HEK293T (cell line): ENCODE results near the gene EHBP1L1.

Source experiments
- CTCF ChIA-PET: fragments of 350-600 bp; formaldehyde crosslinking; extraction: SDS; loops from one replicate; lab custom pipeline; 2021; ENCODE audit warnings: antibody characterized with exemption, inconsistent platforms; lab: Yijun Ruan, JAX
- POLR2A ChIA-PET: fragments of 350-600 bp; formaldehyde crosslinking; extraction: SDS; loops from one replicate; lab custom pipeline; 2020; ENCODE audit warnings: antibody characterized with exemption, inconsistent platforms; lab: Yijun Ruan, JAX
- DNase-seq: peaks from one replicate; pipeline ENCODE4 v3.0.0; 2012; ENCODE audit warnings: mixed read lengths; ENCODE audit errors: extremely low spot score
- ARNT ChIP-seq: fragments of 450-650 bp; IDR thresholded peaks from 2 replicates; pipeline ENCODE4 v1.6.1; 2017; ENCODE audit warnings: mild to moderate bottlenecking
- BHLHE40 ChIP-seq: fragments of 450-650 bp; IDR thresholded peaks from 2 replicates; pipeline ENCODE4 v1.6.1; 2016; ENCODE audit warnings: mild to moderate bottlenecking, moderate library complexity, borderline replicate concordance
- CTBP1 ChIP-seq: fragments of 450-650 bp; IDR thresholded peaks from 2 replicates; pipeline ENCODE4 v1.6.1; 2016; ENCODE audit warnings: borderline replicate concordance
- ELF4 ChIP-seq: fragments of 450-650 bp; IDR thresholded peaks from 2 replicates; pipeline ENCODE4 v1.6.1; 2017; ENCODE audit warnings: antibody characterized with exemption
- FOXA1 ChIP-seq: fragments of 450-650 bp; IDR thresholded peaks from 2 replicates; pipeline ENCODE4 v1.6.1; 2016; ENCODE audit warnings: mild to moderate bottlenecking
- FOXK2 ChIP-seq: fragments of 450-650 bp; IDR thresholded peaks from 2 replicates; pipeline ENCODE4 v1.6.1; 2016; ENCODE audit warnings: mild to moderate bottlenecking
- FOXM1 ChIP-seq: fragments of 450-650 bp; IDR thresholded peaks from 2 replicates; pipeline ENCODE4 v1.6.1; 2017; ENCODE audit warnings: mild to moderate bottlenecking, borderline replicate concordance
- HDGF ChIP-seq: fragments of 450-650 bp; IDR thresholded peaks from 2 replicates; pipeline ENCODE4 v1.6.1; 2017; ENCODE audit warnings: antibody characterized with exemption, borderline replicate concordance
- L3MBTL2 ChIP-seq: fragments of 450-650 bp; conservative IDR thresholded peaks from 2 replicates; pipeline ENCODE4 v1.6.1; 2016; ENCODE audit warnings: mild to moderate bottlenecking
- LEF1 ChIP-seq: fragments of 450-650 bp; IDR thresholded peaks from 2 replicates; pipeline ENCODE4 v1.6.1; 2017; ENCODE audit warnings: mild to moderate bottlenecking, borderline replicate concordance
- NFRKB ChIP-seq: fragments of 450-650 bp; IDR thresholded peaks from 2 replicates; pipeline ENCODE4 v1.6.1; 2016; ENCODE audit warnings: mild to moderate bottlenecking, moderate library complexity
- SP1 ChIP-seq: fragments of 450-650 bp; IDR thresholded peaks from 2 replicates; pipeline ENCODE4 v1.6.1; 2017
- SUZ12 ChIP-seq: fragments of 450-650 bp; IDR thresholded peaks from 2 replicates; pipeline ENCODE4 v1.6.1; 2016; ENCODE audit warnings: mild to moderate bottlenecking
- TARDBP ChIP-seq: fragments of 450-650 bp; IDR thresholded peaks from 2 replicates; pipeline ENCODE4 v1.6.1; 2016
- ZNF384 ChIP-seq: fragments of 450-650 bp; IDR thresholded peaks from 2 replicates; pipeline ENCODE4 v1.6.1; 2016
- TF ChIP-seq, protein P1 (sequence below): fragments of 450-650 bp; IDR thresholded peaks from 2 replicates; pipeline ENCODE4 v1.6.1; 2016

The EHBP1L1 gene

DNA sequence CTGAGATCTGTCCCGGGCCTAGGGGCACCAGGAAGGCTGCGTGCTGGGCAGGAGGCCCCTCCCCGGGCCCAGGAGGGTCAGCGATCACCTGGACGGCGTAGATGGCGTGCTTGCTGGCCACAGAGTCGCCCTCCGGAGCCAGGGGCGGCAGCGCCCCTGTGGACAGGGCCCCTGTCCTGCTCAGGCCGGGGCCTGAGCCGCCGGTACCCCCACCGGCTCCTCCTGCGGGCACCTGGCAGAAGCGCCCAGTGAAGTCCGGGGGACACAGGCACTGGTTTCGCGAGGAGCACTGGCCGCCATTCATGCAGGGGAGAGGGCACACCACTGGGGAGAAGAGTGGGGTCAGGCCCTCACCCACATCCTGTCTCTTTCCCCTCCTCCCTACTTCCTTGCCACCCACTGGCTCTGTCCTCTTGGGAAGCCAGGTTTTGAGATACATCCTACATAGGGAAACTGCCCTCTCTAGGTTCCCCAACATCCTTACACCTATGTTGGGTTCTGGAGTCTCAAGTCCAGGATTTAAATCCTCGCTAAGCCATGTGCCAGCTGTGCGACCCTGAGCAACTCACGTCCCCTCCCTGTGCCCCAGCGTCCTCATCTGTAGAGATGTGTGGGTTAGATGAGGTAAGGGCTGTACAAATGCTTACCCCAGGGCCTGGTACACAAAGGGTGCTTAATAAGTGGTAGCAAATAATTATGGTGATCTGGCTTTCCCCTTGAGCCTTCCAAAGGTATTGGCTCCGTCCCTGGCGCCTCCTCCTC, 21.6 kb upstream of the EHBP1L1 start:
- ChIA-PET POLR2A (interaction anchor here (1.4 kb wide), 1 partner anchor 16 kb away, joined by 6 read pairs; the partner anchor contains the start of gene ZNRD2), CTCF (interaction anchor here (3.7 kb wide), 1 partner anchor 13 kb away, joined by 19 read pairs; no protein-coding TSS in a partner anchor)
- DNase-seq, result no peak
- TF ChIP-seq FOXK2, result no peak
- TF ChIP-seq ELF4, result no peak
- TF ChIP-seq ARNT, result no peak
- no peak for TF ChIP-seq FOXA1
- no peak for TF ChIP-seq SP1
- TF ChIP-seq HDGF, result no peak

DNA sequence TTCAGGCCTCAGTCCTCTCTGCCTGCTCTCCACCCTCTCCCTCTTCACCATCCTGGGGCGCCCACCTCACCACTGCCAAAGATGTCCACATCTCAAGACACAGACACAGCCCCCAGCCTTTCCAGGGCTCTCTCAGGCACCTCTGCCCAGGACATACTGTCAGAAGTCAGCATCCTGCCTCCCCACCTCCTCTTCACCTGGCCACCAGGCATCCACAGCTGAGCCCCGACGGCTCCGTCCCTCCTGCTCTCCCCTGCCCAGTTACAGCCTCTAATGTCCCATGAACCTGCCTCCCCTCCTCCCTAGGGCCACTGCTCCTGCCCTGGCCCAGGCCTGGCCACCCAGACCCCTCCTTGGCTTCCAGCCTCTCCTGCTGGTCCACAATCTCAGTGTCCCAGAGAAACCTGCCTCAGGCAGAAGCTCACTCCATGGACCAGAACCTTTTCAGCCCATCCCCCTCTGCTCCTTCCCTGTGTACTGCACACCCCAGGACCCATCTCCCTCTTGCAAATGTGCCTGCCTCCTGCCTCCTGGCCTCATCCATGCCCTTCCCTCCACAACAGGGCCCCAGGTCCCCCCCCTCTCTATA, 20.9 kb upstream of the EHBP1L1 start:
- POLR2A ChIA-PET, result interaction anchor here (1.4 kb wide), 1 partner anchor 15 kb away, joined by 6 read pairs; the partner anchor contains the start of gene ZNRD2
- no peak for DNase-seq

DNA sequence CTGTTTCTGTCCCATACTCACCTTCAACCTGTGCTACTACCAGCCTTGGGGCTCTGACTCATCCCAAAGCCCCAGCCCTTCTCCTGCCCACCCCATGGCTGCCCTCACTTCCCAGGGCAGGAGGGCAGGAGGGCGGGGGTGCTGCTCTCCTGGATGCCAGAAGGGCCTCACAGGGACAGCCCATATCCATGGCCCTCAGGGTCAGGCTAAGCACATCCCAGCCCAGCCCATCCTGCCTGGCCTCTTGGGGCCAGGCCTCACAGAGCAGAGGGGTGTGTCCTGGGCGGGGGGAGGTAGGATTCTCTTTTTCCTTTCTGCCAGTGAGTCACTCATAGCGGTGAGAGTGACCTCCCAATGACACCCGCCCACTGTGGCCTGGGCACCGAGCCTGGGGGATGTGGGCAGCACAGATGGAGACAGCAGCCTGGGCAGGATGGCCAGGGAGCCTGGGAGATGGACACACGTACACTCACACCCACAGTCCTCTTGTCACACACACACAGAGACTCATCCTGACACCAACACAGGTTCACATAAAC, 20.1 kb upstream of the EHBP1L1 start:
- TF ChIP-seq FOXM1 (no peak), L3MBTL2 (no peak), HDGF (no peak)
- TF ChIP-seq, protein P1, sequence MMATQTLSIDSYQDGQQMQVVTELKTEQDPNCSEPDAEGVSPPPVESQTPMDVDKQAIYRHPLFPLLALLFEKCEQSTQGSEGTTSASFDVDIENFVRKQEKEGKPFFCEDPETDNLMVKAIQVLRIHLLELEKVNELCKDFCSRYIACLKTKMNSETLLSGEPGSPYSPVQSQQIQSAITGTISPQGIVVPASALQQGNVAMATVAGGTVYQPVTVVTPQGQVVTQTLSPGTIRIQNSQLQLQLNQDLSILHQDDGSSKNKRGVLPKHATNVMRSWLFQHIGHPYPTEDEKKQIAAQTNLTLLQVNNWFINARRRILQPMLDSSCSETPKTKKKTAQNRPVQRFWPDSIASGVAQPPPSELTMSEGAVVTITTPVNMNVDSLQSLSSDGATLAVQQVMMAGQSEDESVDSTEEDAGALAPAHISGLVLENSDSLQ, result no peak
- DNase-seq, result no peak
- ChIA-PET POLR2A (interaction anchor here (1.4 kb wide), 1 partner anchor 14 kb away, joined by 6 read pairs; the partner anchor contains the start of gene ZNRD2), CTCF (interaction anchor here (0.8 kb wide), 1 partner anchor 15 kb away, joined by 4 read pairs; no protein-coding TSS in a partner anchor)

More for the DNA sequence above, 20.9 kb upstream of the EHBP1L1 start:
- CTCF ChIA-PET, result interaction anchor here (0.8 kb wide), 1 partner anchor 14 kb away, joined by 4 read pairs; no protein-coding TSS in a partner anchor
- TF ChIP-seq SP1 (no peak), FOXA1 (no peak), SUZ12 (no peak), LEF1 (no peak), NFRKB (no peak), FOXK2 (no peak), TARDBP (no peak), ELF4 (no peak), HDGF (no peak), FOXM1 (no peak), CTBP1 (no peak), ARNT (no peak), BHLHE40 (no peak), ZNF384 (no peak), L3MBTL2 (no peak)
- TF ChIP-seq, protein P1, result no peak

DNA sequence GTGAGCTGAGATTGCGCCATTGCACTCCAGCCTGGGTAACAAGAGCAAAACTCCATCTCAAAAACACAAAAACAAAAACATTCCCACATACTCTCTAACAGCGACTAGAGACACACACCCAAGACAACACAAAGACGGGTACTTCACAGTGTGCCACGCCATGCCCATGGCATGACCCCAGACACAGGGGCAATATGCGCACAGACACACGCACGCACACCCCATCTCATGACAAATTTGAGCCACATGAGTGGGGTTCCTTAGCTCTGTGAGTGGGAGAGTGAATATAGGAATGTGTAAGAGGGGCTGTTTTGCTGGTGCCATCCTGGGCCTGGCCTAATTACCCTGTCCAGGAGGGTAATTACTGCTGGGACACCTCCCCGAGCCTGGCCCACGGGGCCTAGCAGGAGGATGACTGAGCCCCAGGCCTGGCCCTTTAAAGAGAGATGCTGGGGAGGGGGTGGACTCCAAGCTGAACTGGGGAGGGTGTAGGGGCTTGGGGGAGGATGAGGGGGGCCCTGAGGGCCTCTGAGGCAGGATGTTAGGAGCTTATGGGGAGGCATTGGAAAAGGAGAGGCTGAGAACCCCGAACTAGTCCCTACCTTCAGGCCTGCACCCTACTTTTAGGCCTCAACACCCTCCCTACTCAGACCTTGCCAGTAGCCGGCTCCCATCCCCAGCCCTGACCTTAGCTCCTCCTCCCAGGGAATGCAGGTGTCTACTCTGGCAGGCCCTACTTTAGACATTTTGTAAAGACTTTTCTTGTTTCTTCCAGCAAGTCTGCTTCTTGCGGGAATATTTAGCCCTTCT, 19.2 kb upstream of the EHBP1L1 start:
- no peak for DNase-seq
- TF ChIP-seq LEF1 (no peak), L3MBTL2 (no peak), FOXK2 (no peak), ZNF384 (no peak), HDGF (no peak), CTBP1 (no peak), FOXM1 (no peak), TARDBP (no peak), ARNT (no peak), BHLHE40 (no peak), NFRKB (no peak), ELF4 (no peak), SP1 (no peak), SUZ12 (no peak), FOXA1 (no peak)
- TF ChIP-seq, protein P1, result no peak
- ChIA-PET POLR2A (interaction anchor here (0.9 to 1.4 kb wide), 4 partner anchors 14 to 134 kb away, joined by 3 to 8 read pairs (median 4); partner anchors contain the start of genes NEAT1, SCYL1 and ZNRD2), CTCF (interaction anchor here (0.6 to 0.9 kb wide), 2 partner anchors 37 to 807 kb away, joined by 4 to 5 read pairs; no protein-coding TSS in a partner anchor)
